Esophagus muscularis mucosa (tissue), 3 donors: ENCODE results near the gene RIPOR2.

Experiments
- POLR2A ChIP-seq: fragments of 450-650 bp; IDR thresholded peaks from one replicate; pipeline ENCODE4 v1.6.1; 2017; ENCODE audit warnings: antibody characterized with exemption, moderate library complexity, mild to moderate bottlenecking, low read depth
- POLR2AphosphoS5 ChIP-seq, 2 donors: sonication (generic); formaldehyde crosslinking; IDR thresholded peaks; one replicate each; pipeline ENCODE4 v1.6.1; 2017; ENCODE audit warnings: antibody characterized with exemption in 2 of 2
- TF ChIP-seq, protein P1 (sequence below), 3 experiments: fragments of 200-600 bp in 2 of 3; fragments of 450-650 bp in 1 of 3; sonication (generic) in 2 of 3; IDR thresholded peaks; one replicate each; pipeline ENCODE4 v1.5.1; 2017 to 2019; ENCODE audit warnings: antibody characterized with exemption in 3 of 3, mild to moderate bottlenecking in 2 of 3, moderate library complexity in 1 of 3

DNA sequence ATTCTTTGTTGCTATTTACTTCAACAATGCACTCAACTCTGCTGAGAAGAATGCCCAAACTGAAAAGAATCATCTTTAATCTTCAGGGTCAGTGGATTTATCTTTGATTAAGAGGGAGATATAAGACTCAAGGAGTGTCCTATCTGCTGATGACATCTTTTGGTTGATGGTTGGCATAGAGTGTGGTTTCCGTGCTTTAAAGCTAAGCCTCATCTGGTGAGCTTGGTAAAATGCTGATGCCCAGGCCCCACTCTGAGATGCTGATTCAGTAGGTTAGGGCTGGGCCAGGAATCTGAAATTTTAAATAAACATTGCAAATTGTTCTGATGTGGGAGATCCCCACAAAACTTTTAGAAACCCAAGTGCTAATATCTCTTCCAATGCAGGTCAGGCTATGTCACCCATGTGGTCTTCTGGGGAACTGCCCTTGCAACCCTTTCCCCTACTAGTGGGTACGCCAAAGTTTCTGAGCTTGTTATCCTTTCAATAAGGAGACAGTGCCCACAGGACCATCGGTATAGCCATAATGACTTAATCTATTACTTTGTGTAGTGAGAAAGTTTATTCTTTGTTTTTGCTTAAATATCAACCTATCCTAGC is 68.6 kb downstream of the RIPOR2 start:
- TF ChIP-seq, protein P1, sequence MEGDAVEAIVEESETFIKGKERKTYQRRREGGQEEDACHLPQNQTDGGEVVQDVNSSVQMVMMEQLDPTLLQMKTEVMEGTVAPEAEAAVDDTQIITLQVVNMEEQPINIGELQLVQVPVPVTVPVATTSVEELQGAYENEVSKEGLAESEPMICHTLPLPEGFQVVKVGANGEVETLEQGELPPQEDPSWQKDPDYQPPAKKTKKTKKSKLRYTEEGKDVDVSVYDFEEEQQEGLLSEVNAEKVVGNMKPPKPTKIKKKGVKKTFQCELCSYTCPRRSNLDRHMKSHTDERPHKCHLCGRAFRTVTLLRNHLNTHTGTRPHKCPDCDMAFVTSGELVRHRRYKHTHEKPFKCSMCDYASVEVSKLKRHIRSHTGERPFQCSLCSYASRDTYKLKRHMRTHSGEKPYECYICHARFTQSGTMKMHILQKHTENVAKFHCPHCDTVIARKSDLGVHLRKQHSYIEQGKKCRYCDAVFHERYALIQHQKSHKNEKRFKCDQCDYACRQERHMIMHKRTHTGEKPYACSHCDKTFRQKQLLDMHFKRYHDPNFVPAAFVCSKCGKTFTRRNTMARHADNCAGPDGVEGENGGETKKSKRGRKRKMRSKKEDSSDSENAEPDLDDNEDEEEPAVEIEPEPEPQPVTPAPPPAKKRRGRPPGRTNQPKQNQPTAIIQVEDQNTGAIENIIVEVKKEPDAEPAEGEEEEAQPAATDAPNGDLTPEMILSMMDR (IDR thresholded peaks at IDR 0.05) = no peak
- no peak for TF ChIP-seq POLR2A
- TF ChIP-seq POLR2AphosphoS5 (IDR thresholded peaks at IDR 0.05) = no peak
